HCT116 (cell line): ENCODE measurements around the gene DYNLT4. TPM values are rescaled to one million over a fixed set of nuclear protein-coding genes. Genes with fewer than 3 reads are reported as not detected.
A peak's percentile ranks its signal among the peaks of the same experiment; 100 is the strongest.

Source experiments
- ATAC-seq: fragments of 200-7000 bp; cut with Tn5 transposase; 2 replicates; pipeline ENCODE4 v1.9.1; 2020; ENCODE audit warnings: mild to moderate bottlenecking, moderate library complexity
- BruUV-seq: library from RNA; stranded (reverse); fragments of 400-500 nt; replicated peaks from 2 replicates; lab custom pipeline; 2021; lab: Mats Ljungman, UMichigan
- CTCF ChIA-PET: fragments of 300-600 bp; sonication (Branson Sonifier 250); formaldehyde crosslinking; loops from one replicate; lab custom pipeline; 2021; ENCODE audit warnings: antibody characterized with exemption; lab: Charles Lee
- POLR2A ChIA-PET: fragments of 300-600, 350-600 bp; sonication (Branson Sonifier 250); formaldehyde crosslinking; loops from one replicate; lab custom pipeline; 2021; ENCODE audit warnings: antibody characterized with exemption; lab: Charles Lee
- RAD21 ChIA-PET, 2 experiments: fragments of 300-600 bp; sonication (Branson Sonifier 250); formaldehyde crosslinking; loops; one replicate each; lab custom pipeline; 2023; ENCODE audit warnings: low total read pairs in 2 of 2; ENCODE audit not compliant: uncharacterized antibody in 2 of 2, unreplicated experiment in 2 of 2, low non-redundant PET in 1 of 2; lab: Charles Lee
- DNase-seq: peaks from one replicate; pipeline ENCODE4 v3.0.0-alpha.2; 2010; ENCODE audit warnings: low read depth, low spot score
- H2AFZ ChIP-seq: fragments of 200-600 bp; shearing (Covaris generic), sonication (generic); 2 replicates; pipeline ENCODE4 v1.6.1; 2017; ENCODE audit warnings: low read depth, mixed run types, mixed read lengths, antibody characterized with exemption, low read length; ENCODE audit not compliant: poor library complexity, severe bottlenecking
- H3K27ac ChIP-seq: 2 replicates; pipeline ENCODE4 v1.5.1; 2012; ENCODE audit warnings: low read depth, low read length
- H3K27me3 ChIP-seq: fragments of 200-600 bp; sonication (generic); 2 replicates; pipeline ENCODE4 v1.6.1; 2016; ENCODE audit warnings: mixed run types, low read length, mixed read lengths; ENCODE audit not compliant: insufficient read depth
- H3K36me3 ChIP-seq, 2 experiments: fragments of 200-500 bp in 1 of 2; fragments of 200-600 bp in 1 of 2; sonication (Bioruptor generic) in 1 of 2; sonication (generic) in 1 of 2; 2 replicates each; pipeline versions ENCODE4 v1.5.1 to v1.6.1; 2014 to 2016; ENCODE audit warnings: low read length in 2 of 2, inconsistent platforms in 1 of 2, mixed read lengths in 1 of 2, mixed run types in 1 of 2; ENCODE audit not compliant: insufficient read depth in 2 of 2, control insufficient read depth in 1 of 2
- H3K4me1 ChIP-seq, 2 experiments: fragments of 200-600 bp in 1 of 2; sonication (generic) in 1 of 2; 2 replicates each; pipeline versions ENCODE4 v1.5.1 to v1.6.1; 2012 to 2017; ENCODE audit warnings: low read length in 2 of 2, inconsistent platforms in 1 of 2, mild to moderate bottlenecking in 1 of 2, mixed read lengths in 1 of 2, mixed run types in 1 of 2, moderate library complexity in 1 of 2; ENCODE audit not compliant: insufficient read depth in 2 of 2, control insufficient read depth in 1 of 2
- H3K4me2 ChIP-seq: fragments of 200-600 bp; sonication (generic); 2 replicates; pipeline ENCODE4 v1.6.1; 2017; ENCODE audit warnings: mixed run types, low read length, mixed read lengths
- H3K4me3 ChIP-seq, 2 experiments: fragments of 200-600 bp in 1 of 2; sonication (generic) in 1 of 2; replicated peaks in 1 of 2; 2 replicates each; pipeline ENCODE4 v1.5.1; 2011 to 2016; ENCODE audit warnings: low read length in 2 of 2, control low read depth in 1 of 2, low read depth in 1 of 2, mild to moderate bottlenecking in 1 of 2, mixed read lengths in 1 of 2, mixed run types in 1 of 2
- H3K79me2 ChIP-seq: fragments of 200-600 bp; sonication (generic); 2 replicates; pipeline ENCODE4 v1.6.1; 2017; ENCODE audit warnings: mild to moderate bottlenecking, mixed run types, low read length, moderate library complexity, mixed read lengths; ENCODE audit not compliant: insufficient read depth
- H3K9ac ChIP-seq: fragments of 200-600 bp; sonication (generic); 2 replicates; pipeline ENCODE4 v1.6.1; 2016; ENCODE audit warnings: low read length, mixed read lengths
- H3K9me2 ChIP-seq: fragments of 200-600 bp; sonication (generic), shearing (Covaris generic); 2 replicates; pipeline ENCODE4 v1.6.1; 2017; ENCODE audit warnings: mixed run types, mild to moderate bottlenecking, moderate library complexity; ENCODE audit not compliant: insufficient read depth
- H3K9me3 ChIP-seq, 2 experiments: fragments of 200-500 bp in 1 of 2; fragments of 200-600 bp in 1 of 2; sonication (Bioruptor generic) in 1 of 2; sonication (generic) in 1 of 2; 2 replicates each; pipeline ENCODE4 v1.6.1; 2014 to 2017; ENCODE audit warnings: low read length in 2 of 2, mixed read lengths in 2 of 2, inconsistent platforms in 1 of 2, low read depth in 1 of 2, mild to moderate bottlenecking in 1 of 2, mixed run types in 1 of 2, moderate library complexity in 1 of 2; ENCODE audit not compliant: control insufficient read depth in 1 of 2, insufficient read depth in 1 of 2
- H4K20me1 ChIP-seq: fragments of 200-600 bp; sonication (generic), shearing (Covaris generic); 2 replicates; pipeline ENCODE4 v1.6.1; 2017; ENCODE audit warnings: mixed run types, mild to moderate bottlenecking, moderate library complexity; ENCODE audit not compliant: insufficient read depth
- CBX3 ChIP-seq: IDR thresholded peaks from 2 replicates; pipeline ENCODE4 v1.6.1; 2012; ENCODE audit warnings: low read depth
- CEBPB ChIP-seq: IDR thresholded peaks from 2 replicates; pipeline ENCODE4 v1.6.1; 2012; ENCODE audit warnings: low read depth
- CTCF ChIP-seq, 3 experiments: fragments of 200-600 bp in 1 of 3; sonication (generic) in 1 of 3; IDR thresholded peaks in 2 of 3; conservative IDR thresholded peaks in 1 of 3; 2 replicates each; pipeline ENCODE4 v1.5.1; 2012 to 2017; ENCODE audit warnings: low read depth in 2 of 3, low read length in 2 of 3, antibody characterized with exemption in 1 of 3, borderline replicate concordance in 1 of 3, control low read depth in 1 of 3, mild to moderate bottlenecking in 1 of 3, mixed read lengths in 1 of 3, mixed run types in 1 of 3, moderate library complexity in 1 of 3; ENCODE audit not compliant: insufficient read depth in 1 of 3
- ELF1 ChIP-seq: IDR thresholded peaks from 2 replicates; pipeline ENCODE4 v1.6.1; 2012; ENCODE audit warnings: low read depth, borderline replicate concordance
- EZH2phosphoT487 ChIP-seq: fragments of 200-600 bp; IDR thresholded peaks from 2 replicates; pipeline ENCODE4 v1.6.1; 2018; ENCODE audit warnings: antibody characterized with exemption, borderline replicate concordance
- FOSL1 ChIP-seq: IDR thresholded peaks from 2 replicates; pipeline ENCODE4 v1.6.1; 2012; ENCODE audit warnings: low read depth
- JUND ChIP-seq: IDR thresholded peaks from 2 replicates; pipeline ENCODE4 v1.6.1; 2012
- POLR2A ChIP-seq: IDR thresholded peaks from 2 replicates; pipeline ENCODE4 v1.7.0; 2011; ENCODE audit warnings: borderline replicate concordance; ENCODE audit not compliant: insufficient read depth, insufficient read length; ENCODE audit errors: extremely low read depth
- REST ChIP-seq: IDR thresholded peaks from 2 replicates; pipeline ENCODE4 v1.6.1; 2012; ENCODE audit warnings: low read depth
- SIN3A ChIP-seq: IDR thresholded peaks from 2 replicates; pipeline ENCODE4 v1.6.1; 2012; ENCODE audit warnings: low read depth
- YY1 ChIP-seq: IDR thresholded peaks from 2 replicates; pipeline ENCODE4 v1.6.1; 2011; ENCODE audit warnings: low read length, low read depth, moderate library complexity, mild to moderate bottlenecking; ENCODE audit not compliant: insufficient replicate concordance; ENCODE audit errors: extremely low read depth
- ZBTB33 ChIP-seq: IDR thresholded peaks from 2 replicates; pipeline ENCODE4 v1.6.1; 2011; ENCODE audit warnings: mild to moderate bottlenecking, low read length, moderate library complexity; ENCODE audit not compliant: insufficient replicate concordance; ENCODE audit errors: extremely low read depth
- intact Hi-C: fragments of 100-400 bp; cut with micrococcal nuclease; formaldehyde crosslinking; loops from 2 replicates; pipeline ENCODE4 v1.10.0; 2022
- total RNA-seq: library from RNA; stranded (reverse); gene quantifications from one replicate; pipeline ENCODE4 v1.2.1, GENCODE V29; 2021; ENCODE audit not compliant: unreplicated experiment

DYNLT4 gene
- total RNA-seq, 1 experiment from 2014 or later = 0.96 TPM

- ChIA-PET POLR2A (no interaction called here), CTCF (no interaction called here), RAD21 (no interaction called here)
- Histone ChIP-seq H3K4me2 (peak overlapping the region; percentile 93), H3K4me1 (peaks cover 37 to 90% of the 10 kb centered on the region in 2 experiments), H4K20me1 (no peaks in the 10 kb centered on the region), H3K27ac (peak overlapping the region; percentile 25; the same call in 1 of the 2 replicates), H3K4me3 (no peak overlapping the region), H3K9me3 (no peaks in the 10 kb centered on the region), H3K9ac (peak overlapping the region; percentile 98; the same call in 1 of the 2 replicates), H3K27me3 (no peaks in the 10 kb centered on the region), H3K36me3 (peaks cover 3 to 46% of the 10 kb centered on the region in 2 experiments; a peak in 3 of 4 replicates), H2AFZ (no peak overlapping the region), H3K9me2 (no peaks in the 10 kb centered on the region), H3K79me2 (peaks cover 51% of the 10 kb centered on the region)
- DNase-seq (no peak), ATAC-seq (no peak)
- no TSS peak for BruUV-seq
- intact Hi-C loops = no loop called here
- TF ChIP-seq JUND (no peak), ELF1 (no peak), CEBPB (no peak), SIN3A (no peak), CTCF (IDR thresholded peaks at IDR 0.05 in 2 of 3, conservative IDR thresholded peaks at IDR 0.05 in 1 of 3; ENCODE audit: borderline replicate concordance in 1 of 3, insufficient read depth in 1 of 3, low read depth in 2 of 3, low read length in 2 of 3) (no peak), YY1 (no peak), CBX3 (no peak)
Observed at GRCh38 chr1:44803062-44803311, 4.2 kb downstream of the DYNLT4 start.

GRCh38 chr1:44802306-44803061 lies 4.7 kb downstream of the DYNLT4 start:
- ChIA-PET POLR2A (interaction anchor here (1.0 kb wide), 1 partner anchor 81 kb away, joined by 3 read pairs; no protein-coding TSS in a partner anchor), RAD21 (no interaction called here), CTCF (no interaction called here)
- Histone ChIP-seq H3K4me2 (peak overlapping the region; percentile 93), H3K36me3 (peaks cover 3 to 46% of the 10 kb centered on the region in 2 experiments; a peak in 3 of 4 replicates), H3K9me2 (no peaks in the 10 kb centered on the region), H3K27ac (peak overlapping the region; percentile 42; the same call in 1 of the 2 replicates), H3K79me2 (peaks cover 51% of the 10 kb centered on the region), H3K9me3 (no peaks in the 10 kb centered on the region), H3K27me3 (no peaks in the 10 kb centered on the region), H3K9ac (peak overlapping the region; percentile 98), H2AFZ (no peak overlapping the region), H3K4me1 (peaks cover 34 to 85% of the 10 kb centered on the region in 2 experiments), H3K4me3 (peak overlapping the region in 1 of 2 experiments; percentile 12; a peak in 1 of 4 replicates), H4K20me1 (no peaks in the 10 kb centered on the region)
- no TSS peak for BruUV-seq
- DNase-seq = no peak
- no peak for ATAC-seq
- intact Hi-C loops = no loop called here
- TF ChIP-seq ZBTB33 (no peak), POLR2A (no peak), ELF1 (no peak), EZH2phosphoT487 (no peak), REST (no peak), FOSL1 (no peak)
